ENCODE results near the gene FBXW5. TPM values are rescaled to one million over a fixed set of nuclear protein-coding genes. Genes with fewer than 3 reads are reported as not detected.

Gene FBXW5
- total and polyA plus RNA-seq, 10 of the 15 experiments (the other 5 are each of a cell fraction or from before 2014, with no cell fraction given), result 0.21 to 97.3 (median 44.5) TPM

DNA sequence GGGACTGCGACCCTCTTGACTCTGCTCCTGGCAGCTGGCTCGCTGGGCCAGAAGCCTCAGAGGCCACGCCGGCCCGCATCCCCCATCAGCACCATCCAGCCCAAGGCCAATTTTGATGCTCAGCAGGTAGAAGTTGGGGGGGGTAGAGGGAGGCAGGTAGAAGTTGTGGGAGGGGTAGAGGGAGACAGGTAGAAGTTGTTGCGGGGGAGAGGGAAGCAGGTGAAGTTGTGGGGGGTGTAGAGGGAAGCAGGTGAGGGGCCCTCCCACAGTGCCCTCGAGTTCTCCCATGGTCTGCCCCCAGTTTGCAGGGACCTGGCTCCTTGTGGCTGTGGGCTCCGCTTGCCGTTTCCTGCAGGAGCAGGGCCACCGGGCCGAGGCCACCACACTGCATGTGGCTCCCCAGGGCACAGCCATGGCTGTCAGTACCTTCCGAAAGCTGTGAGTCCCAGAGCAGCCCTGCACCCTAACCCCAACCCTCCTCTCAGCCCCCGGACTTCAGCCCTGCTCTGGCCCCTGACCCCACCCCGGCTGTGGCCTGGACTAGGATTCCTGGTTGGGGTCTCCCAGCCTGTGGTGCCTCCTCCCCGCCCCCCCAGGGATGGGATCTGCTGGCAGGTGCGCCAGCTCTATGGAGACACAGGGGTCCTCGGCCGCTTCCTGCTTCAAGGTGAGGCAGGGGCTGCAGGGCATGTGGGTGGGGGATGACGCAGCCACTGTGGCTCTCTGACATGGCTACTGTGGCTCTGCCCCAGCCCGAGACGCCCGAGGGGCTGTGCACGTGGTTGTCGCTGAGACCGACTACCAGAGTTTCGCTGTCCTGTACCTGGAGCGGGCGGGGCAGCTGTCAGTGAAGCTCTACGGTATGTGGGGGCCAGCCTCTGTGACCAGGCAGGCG is 1.0 kb upstream of the FBXW5 start (continued):
- TF ChIP-seq, protein P1, sequence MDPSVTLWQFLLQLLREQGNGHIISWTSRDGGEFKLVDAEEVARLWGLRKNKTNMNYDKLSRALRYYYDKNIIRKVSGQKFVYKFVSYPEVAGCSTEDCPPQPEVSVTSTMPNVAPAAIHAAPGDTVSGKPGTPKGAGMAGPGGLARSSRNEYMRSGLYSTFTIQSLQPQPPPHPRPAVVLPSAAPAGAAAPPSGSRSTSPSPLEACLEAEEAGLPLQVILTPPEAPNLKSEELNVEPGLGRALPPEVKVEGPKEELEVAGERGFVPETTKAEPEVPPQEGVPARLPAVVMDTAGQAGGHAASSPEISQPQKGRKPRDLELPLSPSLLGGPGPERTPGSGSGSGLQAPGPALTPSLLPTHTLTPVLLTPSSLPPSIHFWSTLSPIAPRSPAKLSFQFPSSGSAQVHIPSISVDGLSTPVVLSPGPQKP (IDR thresholded peaks at IDR 0.05; ENCODE audit: low read depth, low read length), result no peak

DNA sequence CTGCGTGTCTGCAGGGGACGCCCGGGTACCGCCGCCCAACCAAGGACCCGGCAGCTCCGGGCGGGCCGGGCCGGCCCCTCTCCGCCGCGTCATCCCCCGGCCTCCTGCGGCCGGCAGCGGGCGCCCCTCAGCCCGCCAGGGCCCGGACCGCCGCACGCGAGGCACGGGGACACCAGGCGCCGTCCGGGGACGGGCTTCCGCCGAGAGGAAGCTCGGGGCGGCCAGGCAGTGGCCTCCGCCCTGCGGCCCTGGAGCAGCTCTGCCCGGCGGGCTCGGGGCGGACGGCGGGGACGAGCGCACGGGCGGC is 373 bp downstream of the FBXW5 start:
- H3K36me3 ChIP-seq (ENCODE audit: control insufficient read depth in 2 of 2, insufficient read depth in 2 of 2, low read length in 1 of 2), result peaks cover 0 to 26% of the 10 kb centered on the region in 2 experiments; a peak in 3 of 4 replicates
- H4K20me1 ChIP-seq (ENCODE audit: control insufficient read depth, insufficient read depth), result no peaks in the 10 kb centered on the region
- peaks cover 19% of the 10 kb centered on the region for H3K79me2 ChIP-seq (ENCODE audit: control insufficient read depth, insufficient read depth, low read length)
- ChIA-PET SMC1A (ENCODE audit: uncharacterized antibody, unreplicated experiment) (interaction anchor here (0.8 kb wide), 1 partner anchor 153 kb away, joined by 3 read pairs; the partner anchor contains the start of gene TMEM141), POLR2A (interaction anchor here (1.2 to 2.5 kb wide), 3 partner anchors 42 to 96 kb away, joined by 5 to 6 read pairs (median 5); partner anchors contain the start of gene TRAF2), CTCF (interaction anchor here (1.0 to 2.5 kb wide), 6 partner anchors 18 to 124 kb away, joined by 3 to 12 read pairs (median 4); partner anchors contain the start of genes AJM1 and TRAF2), RAD21 (ENCODE audit: unreplicated experiment) (interaction anchor here (1.2 kb wide), 1 partner anchor 46 kb away, joined by 5 read pairs; no protein-coding TSS in a partner anchor)
- H3K9me3 ChIP-seq (replicated peaks; ENCODE audit: control insufficient read depth, insufficient read depth, low read length), result no peaks in the 10 kb centered on the region
- DNase-seq (ENCODE audit: low read depth, low spot score), result no peak
- FAIRE-seq, result no peak
- H3K4me1 ChIP-seq (ENCODE audit: control insufficient read depth, insufficient read depth, low read length), result peaks cover 4% of the 10 kb centered on the region
- peak overlapping the region; percentile 85 for H3K9ac ChIP-seq (ENCODE audit: control insufficient read depth, insufficient read depth, low read length)
- H3K27me3 ChIP-seq (replicated peaks in 1 of 2; ENCODE audit: control insufficient read depth in 2 of 2, insufficient read depth in 2 of 2, low read length in 1 of 2), result no peaks in the 10 kb centered on the region
- ATAC-seq, result peak; percentile 65
- BruUV-seq (replicated peaks), result no TSS peak
- H3K4me3 ChIP-seq, result peak overlapping the region; percentile 98
- peak overlapping the region; percentile 91 for H3K27ac ChIP-seq (ENCODE audit: control insufficient read depth, insufficient read depth)
- intact Hi-C loops (cut with micrococcal nuclease; ENCODE audit: unreplicated experiment) (loop anchor here (1.0 to 10.0 kb wide), 3 partner anchors 47 to 149 kb away; partner anchors contain the start of genes CCDC183, MAMDC4 and TMEM141), in situ Hi-C loops (cut with MboI) (no loop called here)
- WGBS (ENCODE audit: insufficient coverage, insufficient replicate concordance, low lambda C conversion rate, missing lambda C conversion rate), result under 1% methylated on average over 41 of the region's 45 CpGs
- H2AFZ ChIP-seq (ENCODE audit: control insufficient read depth, low read depth, low read length), result peak overlapping the region; percentile 6
- no peak overlapping the region for H3K4me2 ChIP-seq (ENCODE audit: control insufficient read depth, insufficient read depth)
- TF ChIP-seq ZSCAN29 (IDR thresholded peaks at IDR 0.05), result peak; percentile 36; the same call in 1 of the 2 replicates
- TF ChIP-seq LARP7 (IDR thresholded peaks at IDR 0.05), result peak; percentile 99
- TF ChIP-seq FOXK2 (IDR thresholded peaks at IDR 0.05), result no peak
- TF ChIP-seq BHLHE40 (IDR thresholded peaks at IDR 0.05; ENCODE audit: borderline replicate concordance in 1 of 2, low read depth in 2 of 2, low read length in 1 of 2), result peak in 1 of 2 experiments; percentile 90; a peak in 3 of 4 replicates
- no peak for TF ChIP-seq HCFC1 (IDR thresholded peaks at IDR 0.05; ENCODE audit: low read length)
- TF ChIP-seq KLF5 (IDR thresholded peaks at IDR 0.05; ENCODE audit: partially characterized antibody), result peak; percentile 27
- TF ChIP-seq, protein P2, sequence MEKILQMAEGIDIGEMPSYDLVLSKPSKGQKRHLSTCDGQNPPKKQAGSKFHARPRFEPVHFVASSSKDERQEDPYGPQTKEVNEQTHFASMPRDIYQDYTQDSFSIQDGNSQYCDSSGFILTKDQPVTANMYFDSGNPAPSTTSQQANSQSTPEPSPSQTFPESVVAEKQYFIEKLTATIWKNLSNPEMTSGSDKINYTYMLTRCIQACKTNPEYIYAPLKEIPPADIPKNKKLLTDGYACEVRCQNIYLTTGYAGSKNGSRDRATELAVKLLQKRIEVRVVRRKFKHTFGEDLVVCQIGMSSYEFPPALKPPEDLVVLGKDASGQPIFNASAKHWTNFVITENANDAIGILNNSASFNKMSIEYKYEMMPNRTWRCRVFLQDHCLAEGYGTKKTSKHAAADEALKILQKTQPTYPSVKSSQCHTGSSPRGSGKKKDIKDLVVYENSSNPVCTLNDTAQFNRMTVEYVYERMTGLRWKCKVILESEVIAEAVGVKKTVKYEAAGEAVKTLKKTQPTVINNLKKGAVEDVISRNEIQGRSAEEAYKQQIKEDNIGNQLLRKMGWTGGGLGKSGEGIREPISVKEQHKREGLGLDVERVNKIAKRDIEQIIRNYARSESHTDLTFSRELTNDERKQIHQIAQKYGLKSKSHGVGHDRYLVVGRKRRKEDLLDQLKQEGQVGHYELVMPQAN (conservative IDR thresholded peaks at IDR 0.05), result peak; percentile 90
- TF ChIP-seq SMARCA5 (IDR thresholded peaks at IDR 0.05), result peak; percentile 89
- TF ChIP-seq NR2F1 (conservative IDR thresholded peaks at IDR 0.05), result no peak; the same call in 1 of the 2 replicates
- TF ChIP-seq BACH1 (IDR thresholded peaks at IDR 0.05; ENCODE audit: borderline replicate concordance), result 0 out of 2 replicates have a peak, but pooled peaks have one; percentile 76
- TF ChIP-seq SRF (IDR thresholded peaks at IDR 0.05; ENCODE audit: low read depth in 2 of 2, low read length in 2 of 2), result peak in 1 of 2 experiments; percentile 44; a peak in 1 of 4 replicates
- no peak for TF ChIP-seq CREM (IDR thresholded peaks at IDR 0.05; ENCODE audit: low read depth)
- 0 out of 2 replicates have a peak, but pooled peaks have one; percentile 42 for TF ChIP-seq ASH2L (IDR thresholded peaks at IDR 0.05; ENCODE audit: borderline replicate concordance, low read depth)
- TF ChIP-seq, protein P3, sequence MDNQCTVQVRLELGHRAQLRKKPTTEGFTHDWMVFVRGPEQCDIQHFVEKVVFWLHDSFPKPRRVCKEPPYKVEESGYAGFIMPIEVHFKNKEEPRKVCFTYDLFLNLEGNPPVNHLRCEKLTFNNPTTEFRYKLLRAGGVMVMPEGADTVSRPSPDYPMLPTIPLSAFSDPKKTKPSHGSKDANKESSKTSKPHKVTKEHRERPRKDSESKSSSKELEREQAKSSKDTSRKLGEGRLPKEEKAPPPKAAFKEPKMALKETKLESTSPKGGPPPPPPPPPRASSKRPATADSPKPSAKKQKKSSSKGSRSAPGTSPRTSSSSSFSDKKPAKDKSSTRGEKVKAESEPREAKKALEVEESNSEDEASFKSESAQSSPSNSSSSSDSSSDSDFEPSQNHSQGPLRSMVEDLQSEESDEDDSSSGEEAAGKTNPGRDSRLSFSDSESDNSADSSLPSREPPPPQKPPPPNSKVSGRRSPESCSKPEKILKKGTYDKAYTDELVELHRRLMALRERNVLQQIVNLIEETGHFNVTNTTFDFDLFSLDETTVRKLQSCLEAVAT (IDR thresholded peaks at IDR 0.05), result no peak
